ENCODE measurements around the gene CYP2C19. TPM values are rescaled to one million over a fixed set of nuclear protein-coding genes. Genes with fewer than 3 reads are reported as not detected.
"Not testable (repeated sequence)": the region's sequence is repeated elsewhere in the genome, so short reads cannot be mapped to it uniquely, and the experiment has no call there.

The CYP2C19 gene
- total RNA-seq, 2 donors from 2014 or later: 0.16 to 1.9 TPM

DNA sequence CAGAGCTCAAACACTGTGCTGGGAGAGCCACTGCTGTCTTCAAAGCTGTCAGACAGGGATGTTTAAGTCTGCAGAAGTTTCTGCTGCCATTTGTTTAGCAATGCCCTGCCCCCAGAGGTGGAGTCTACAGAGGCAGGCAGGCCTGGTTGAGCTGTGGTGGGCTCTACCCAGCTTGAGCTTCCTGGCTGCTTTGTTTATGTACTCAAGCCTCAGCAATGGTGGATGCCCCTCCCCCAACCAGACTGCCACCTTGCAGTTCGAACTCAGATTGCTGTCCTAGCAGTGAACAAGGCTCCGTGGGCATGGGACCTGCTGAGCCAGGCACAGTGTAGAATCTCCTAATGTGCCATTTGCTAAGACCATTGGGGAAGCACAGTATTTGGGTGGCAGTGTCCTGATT lies 4.6 kb upstream of the CYP2C19 start:
- no peak for DNase-seq
- intact Hi-C loops (cut with DNase I): no loop called here
- H3K36me3 ChIP-seq: no peaks in the 10 kb centered on the region

DNA sequence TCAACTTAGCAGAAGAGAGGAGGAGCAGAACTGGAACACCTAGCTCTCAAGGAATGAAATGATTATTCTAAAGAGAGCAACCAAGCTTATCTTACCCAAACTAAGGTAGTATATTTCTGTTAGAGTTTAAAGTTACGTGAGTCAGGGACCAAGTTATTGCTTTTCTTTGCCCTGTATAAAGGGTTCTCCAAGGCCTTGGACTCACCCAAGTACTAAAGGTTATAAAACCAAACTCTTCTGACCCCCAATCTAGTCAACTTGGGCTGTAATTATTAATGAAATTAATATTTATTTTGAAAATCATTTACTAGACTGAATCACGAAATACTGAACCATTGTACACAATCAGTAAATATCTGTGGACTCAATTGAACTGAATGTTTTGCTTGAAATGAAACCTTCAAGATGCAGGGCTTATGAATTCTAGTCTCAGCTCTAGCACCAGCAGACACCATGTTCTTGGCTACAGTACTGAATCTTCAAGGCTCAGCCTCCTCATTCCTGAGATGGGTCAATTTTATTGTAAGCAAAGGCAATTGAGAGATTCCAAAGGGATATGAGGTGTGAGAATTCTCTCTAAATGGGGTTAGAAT lies 1.8 kb upstream of the CYP2C19 start:
- Histone ChIP-seq H3K27ac (no peak overlapping the region), H3K4me1 (no peaks in the 10 kb centered on the region), H3K9ac (ENCODE audit: low read depth in 2 of 2, low read length in 2 of 2) (no peak overlapping the region), H3K36me3 (no peaks in the 10 kb centered on the region), H3K27me3 (no peaks in the 10 kb centered on the region), H3K4me3 (no peak overlapping the region), H3K9me3 (no peaks in the 10 kb centered on the region)
- TF ChIP-seq CTCF (IDR thresholded peaks at IDR 0.05): no peak
- DNase-seq: no peak
- intact Hi-C loops (cut with DNase I): no loop called here

More for the DNA sequence above, 4.6 kb upstream of the CYP2C19 start:
- H3K9me3 ChIP-seq: no peaks in the 10 kb centered on the region
- TF ChIP-seq CTCF (IDR thresholded peaks at IDR 0.05): no peak
- no peaks in the 10 kb centered on the region for H3K27me3 ChIP-seq
- no peak overlapping the region for H3K27ac ChIP-seq
- H3K9ac ChIP-seq (ENCODE audit: low read depth in 2 of 2, low read length in 2 of 2): no peak overlapping the region
- no peak overlapping the region for H3K4me3 ChIP-seq
- no peaks in the 10 kb centered on the region for H3K4me1 ChIP-seq

DNA sequence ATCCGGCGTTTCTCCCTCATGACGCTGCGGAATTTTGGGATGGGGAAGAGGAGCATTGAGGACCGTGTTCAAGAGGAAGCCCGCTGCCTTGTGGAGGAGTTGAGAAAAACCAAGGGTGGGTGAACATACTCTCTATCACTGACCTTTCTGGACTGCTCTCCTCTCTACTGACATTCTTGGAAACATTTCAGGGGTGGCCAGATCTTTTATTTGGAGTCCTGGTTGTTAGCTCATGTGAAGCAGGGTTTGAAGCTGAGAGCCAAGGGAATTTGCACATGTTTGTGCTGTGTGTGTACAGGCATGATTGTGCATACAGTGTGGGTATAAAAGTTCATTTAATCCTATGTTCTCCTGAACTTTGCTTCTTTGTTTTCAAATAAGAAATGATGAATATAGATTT lies 12.9 kb downstream of the CYP2C19 start:
- H3K4me1 ChIP-seq; H3K36me3 ChIP-seq; H3K27ac ChIP-seq; DNase-seq; H3K9ac ChIP-seq (ENCODE audit: low read depth in 2 of 2, low read length in 2 of 2); H3K27me3 ChIP-seq; intact Hi-C loops (cut with DNase I); H3K9me3 ChIP-seq; H3K4me3 ChIP-seq: not testable (repeated sequence)

GRCh38 chr10:94777886-94778458 lies 15.5 kb downstream of the CYP2C19 start:
- intact Hi-C loops (cut with DNase I): no loop called here
- H3K27ac ChIP-seq: no peak overlapping the region
- H3K4me1 ChIP-seq: no peaks in the 10 kb centered on the region
- no peak for DNase-seq
- H3K9ac ChIP-seq (ENCODE audit: low read depth in 2 of 2, low read length in 2 of 2): no peak overlapping the region
- no peaks in the 10 kb centered on the region for H3K9me3 ChIP-seq
- H3K4me3 ChIP-seq: no peak overlapping the region
- no peak for TF ChIP-seq CTCF (IDR thresholded peaks at IDR 0.05)
- no peaks in the 10 kb centered on the region for H3K36me3 ChIP-seq
- no peaks in the 10 kb centered on the region for H3K27me3 ChIP-seq

DNA sequence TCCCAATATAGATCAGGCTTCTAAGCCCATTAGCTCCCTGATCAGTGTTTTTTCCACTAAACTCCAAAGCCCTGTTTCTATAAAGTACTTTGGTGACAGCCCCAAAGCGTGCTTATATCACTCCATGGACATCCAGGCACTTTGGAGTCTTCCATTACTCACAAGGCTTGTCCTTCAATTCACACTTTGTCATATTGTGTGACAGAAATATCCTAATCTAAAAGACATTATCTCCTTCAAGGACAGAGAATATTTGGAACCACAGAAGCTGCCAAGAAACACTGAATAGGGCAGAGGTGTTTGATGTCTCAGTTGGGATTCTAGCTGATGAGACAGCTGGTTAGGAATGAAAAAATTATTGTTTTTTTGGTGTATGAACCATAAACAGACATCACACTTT lies 18.4 kb downstream of the CYP2C19 start:
- Histone ChIP-seq H3K4me3 (no peak overlapping the region), H3K27me3 (no peaks in the 10 kb centered on the region), H3K4me1 (no peaks in the 10 kb centered on the region), H3K36me3 (no peaks in the 10 kb centered on the region), H3K9ac (ENCODE audit: low read depth in 2 of 2, low read length in 2 of 2) (no peak overlapping the region), H3K9me3 (no peaks in the 10 kb centered on the region), H3K27ac (no peak overlapping the region)
- intact Hi-C loops (cut with DNase I): no loop called here
- no peak for TF ChIP-seq CTCF (IDR thresholded peaks at IDR 0.05)
- no peak for DNase-seq

DNA sequence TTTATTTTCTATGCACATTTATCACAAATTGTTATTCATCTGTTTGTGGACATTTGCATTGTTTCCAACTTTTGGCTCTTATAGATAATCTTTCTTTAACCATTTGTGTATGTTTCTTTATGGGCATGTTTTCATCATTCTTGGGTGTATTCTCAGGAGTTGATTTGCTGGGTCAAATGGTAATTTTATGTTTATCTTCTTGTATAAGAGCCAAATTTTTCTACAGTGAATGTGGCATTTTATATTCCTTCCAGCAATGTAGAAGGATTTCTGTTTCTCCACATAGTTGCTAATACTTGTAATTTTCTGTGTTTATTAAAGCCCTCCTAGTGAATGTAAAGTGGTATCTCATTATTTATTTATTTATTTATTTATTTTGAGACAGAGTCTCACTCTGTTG lies 21.8 kb downstream of the CYP2C19 start:
- TF ChIP-seq CTCF (IDR thresholded peaks at IDR 0.05): no peak
- intact Hi-C loops (cut with DNase I): no loop called here
- no peaks in the 10 kb centered on the region for H3K4me1 ChIP-seq
- no peak overlapping the region for H3K9ac ChIP-seq (ENCODE audit: low read depth in 2 of 2, low read length in 2 of 2)
- H3K27ac ChIP-seq: no peak overlapping the region
- no peak for DNase-seq
- no peaks in the 10 kb centered on the region for H3K9me3 ChIP-seq
- H3K27me3 ChIP-seq: no peaks in the 10 kb centered on the region
- no peaks in the 10 kb centered on the region for H3K36me3 ChIP-seq
- no peak overlapping the region for H3K4me3 ChIP-seq
